ENCODE measurements around the gene CHD8.
"Not testable (repeated sequence)": the region's sequence is repeated elsewhere in the genome, so short reads cannot be mapped to it uniquely, and the experiment has no call there.

The CHD8 gene

DNA sequence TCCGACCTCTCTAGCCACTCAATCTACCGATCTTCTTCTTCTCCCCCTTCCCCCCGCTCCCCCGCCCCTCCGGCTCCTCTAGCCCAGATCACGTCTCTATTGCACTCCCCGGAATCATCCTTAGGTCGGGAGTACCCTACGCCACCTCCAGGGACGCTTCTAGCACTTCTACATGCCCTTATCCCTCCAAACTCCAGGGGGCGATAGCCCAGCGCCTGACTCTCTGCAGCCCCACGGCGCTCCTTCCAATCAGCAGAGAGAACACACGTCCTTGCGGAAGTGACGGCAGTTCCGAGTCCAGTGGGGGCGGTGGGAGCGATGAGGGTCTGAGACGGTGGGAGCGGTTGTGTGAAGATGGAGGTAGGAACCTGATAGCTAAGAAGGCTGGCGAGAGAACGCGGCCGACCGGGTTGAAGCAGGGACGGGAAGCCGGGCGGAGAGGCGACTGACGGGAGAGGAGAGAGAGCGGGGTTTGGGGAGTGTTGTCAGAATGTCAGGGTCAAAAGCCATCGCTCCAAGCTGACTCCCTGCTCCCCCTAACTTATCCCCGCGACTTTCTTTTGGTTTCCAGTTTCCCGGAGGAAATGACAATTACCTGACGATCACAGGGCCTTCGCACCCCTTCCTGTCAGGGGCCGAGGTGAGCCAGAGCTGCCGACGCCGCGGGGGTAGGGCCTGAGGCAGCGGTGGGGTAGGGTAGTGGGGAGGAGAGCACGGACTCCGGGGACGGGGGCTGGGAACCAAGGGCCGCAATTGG, 21.2 kb upstream of the CHD8 start, which contains the start of the genes RAB2B and TOX4:
Gene RAB2B (minus strand): TSS at position 35 of the 757 bp plus-strand sequence. CDS start 87 bp downstream, outside the sequence.
Gene TOX4 (plus strand): TSS at position 271 of the 757 bp plus-strand sequence. CDS start 84 bp downstream, at position 355.
- Histone ChIP-seq H3K9me3 (ENCODE audit: control insufficient read depth, low read length) (no peaks in the 10 kb centered on the region), H3K27ac (ENCODE audit: insufficient read depth, low read depth, low read length, poor library complexity, severe bottlenecking) (peak within 1 kb of the TSS; percentile 63), H3K4me1 (ENCODE audit: control insufficient read depth, insufficient read depth, low read length) (peaks cover 5% of the 10 kb centered on the region), H3K27me3 (ENCODE audit: control insufficient read depth, insufficient read depth, low read length, poor library complexity, severe bottlenecking) (no peaks in the 10 kb centered on the region), H3K4me3 (ENCODE audit: insufficient read depth, low read depth, low read length) (peak within 1 kb of the TSS; percentile 99), H3K36me3 (ENCODE audit: control insufficient read depth, insufficient read depth, low read length) (peaks cover 8% of the 10 kb centered on the region)
- 1% methylated on average over 49 of the region's 49 CpGs for WGBS, 2 experiments

DNA sequence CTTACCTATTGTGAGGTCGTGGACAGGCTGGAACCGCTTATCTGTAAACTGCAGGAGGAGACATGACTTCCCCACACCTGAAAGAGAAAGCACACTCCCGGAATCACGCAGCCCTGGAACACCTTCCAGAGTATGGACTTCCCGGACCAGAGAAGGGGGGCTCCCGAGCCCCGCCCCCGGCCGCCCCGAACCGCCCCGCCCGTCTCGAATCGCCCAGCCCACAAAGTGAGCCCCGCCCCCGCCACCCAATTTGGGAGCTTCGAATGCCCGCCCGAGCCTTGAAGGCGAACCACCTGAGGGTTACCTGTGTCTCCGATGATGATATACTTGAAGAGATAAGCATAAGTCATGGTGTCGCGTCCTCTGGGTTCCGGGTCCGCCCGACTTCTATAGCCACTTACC, 20.6 kb upstream of the CHD8 start:
- Histone ChIP-seq H3K9me3 (ENCODE audit: control insufficient read depth, low read length) (no peaks in the 10 kb centered on the region), H3K4me1 (ENCODE audit: control insufficient read depth, insufficient read depth, low read length) (peaks cover 5% of the 10 kb centered on the region), H3K27ac (ENCODE audit: insufficient read depth, low read depth, low read length, poor library complexity, severe bottlenecking) (no peak overlapping the region), H3K4me3 (ENCODE audit: insufficient read depth, low read depth, low read length) (peak overlapping the region; percentile 99), H3K27me3 (ENCODE audit: control insufficient read depth, insufficient read depth, low read length, poor library complexity, severe bottlenecking) (no peaks in the 10 kb centered on the region), H3K36me3 (ENCODE audit: control insufficient read depth, insufficient read depth, low read length) (peaks cover 8% of the 10 kb centered on the region)
- WGBS, 2 experiments = 0 to 1% methylated on average over 27 of the region's 27 CpGs

DNA sequence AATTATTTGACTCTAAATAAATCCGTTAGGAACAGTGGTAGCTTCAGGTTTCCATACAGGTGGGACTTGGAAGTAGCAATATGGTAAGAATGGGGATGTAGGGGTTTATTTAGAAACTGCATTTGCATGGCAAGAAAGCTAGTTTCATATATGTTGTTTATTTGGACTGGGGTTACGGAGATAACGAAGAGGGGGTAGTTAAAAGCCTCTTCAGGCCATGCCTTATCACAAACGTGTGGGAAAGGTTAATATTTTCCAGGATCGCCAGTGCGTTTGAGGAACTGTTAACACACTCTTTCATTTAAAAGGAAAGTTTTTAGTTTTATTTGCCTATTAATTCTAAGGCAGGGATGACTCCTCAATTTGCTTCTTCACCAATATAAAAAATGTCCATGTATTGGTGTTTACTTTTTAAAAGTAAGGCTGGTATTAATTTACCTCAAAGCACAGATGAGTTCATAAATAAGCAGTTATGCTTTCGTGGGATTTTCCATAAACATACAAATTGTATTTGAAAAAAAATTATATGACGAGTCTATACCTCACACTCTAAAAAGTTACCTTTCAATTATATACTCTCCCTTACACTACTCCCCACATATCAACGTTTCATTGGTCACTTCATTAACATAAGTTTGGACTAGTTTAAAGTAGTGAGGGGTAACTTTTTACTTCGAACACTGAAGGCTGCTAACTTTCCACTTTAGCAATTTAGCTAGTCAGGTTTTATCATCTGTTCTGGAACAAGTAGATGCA, 20.0 kb upstream of the CHD8 start:
- peak overlapping the region; percentile 99 for H3K4me3 ChIP-seq (ENCODE audit: insufficient read depth, low read depth, low read length)
- no peak overlapping the region for H3K27ac ChIP-seq (ENCODE audit: insufficient read depth, low read depth, low read length, poor library complexity, severe bottlenecking)
- WGBS, 2 experiments = 62 to 74% methylated on average over 6 to 9 of the region's 10 CpGs
- peaks cover 8% of the 10 kb centered on the region for H3K36me3 ChIP-seq (ENCODE audit: control insufficient read depth, insufficient read depth, low read length)
- H3K4me1 ChIP-seq (ENCODE audit: control insufficient read depth, insufficient read depth, low read length) = peaks cover 5% of the 10 kb centered on the region
- H3K9me3 ChIP-seq (ENCODE audit: control insufficient read depth, low read length) = no peaks in the 10 kb centered on the region
- no peaks in the 10 kb centered on the region for H3K27me3 ChIP-seq (ENCODE audit: control insufficient read depth, insufficient read depth, low read length, poor library complexity, severe bottlenecking)

DNA sequence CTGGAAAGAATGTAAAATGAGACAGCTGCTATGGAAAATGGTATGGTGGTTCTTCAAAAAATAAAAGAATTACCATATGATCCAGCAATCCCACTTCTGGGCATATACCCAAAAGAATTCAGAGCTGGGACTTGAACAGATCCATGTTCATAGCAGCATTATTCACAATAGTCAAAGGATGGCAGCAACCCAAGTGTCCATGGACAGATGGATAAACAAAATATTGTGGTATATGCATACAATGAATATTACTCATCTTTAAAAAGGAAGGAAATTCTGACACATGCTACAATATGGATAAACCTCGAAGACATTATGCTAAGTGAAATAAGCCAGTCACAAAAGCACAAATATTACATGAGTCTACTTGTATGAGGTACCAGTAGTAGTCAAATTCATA, 11.7 kb upstream of the CHD8 start:
- peaks cover 38% of the 10 kb centered on the region for H3K36me3 ChIP-seq (ENCODE audit: control insufficient read depth, insufficient read depth, low read length)

DNA sequence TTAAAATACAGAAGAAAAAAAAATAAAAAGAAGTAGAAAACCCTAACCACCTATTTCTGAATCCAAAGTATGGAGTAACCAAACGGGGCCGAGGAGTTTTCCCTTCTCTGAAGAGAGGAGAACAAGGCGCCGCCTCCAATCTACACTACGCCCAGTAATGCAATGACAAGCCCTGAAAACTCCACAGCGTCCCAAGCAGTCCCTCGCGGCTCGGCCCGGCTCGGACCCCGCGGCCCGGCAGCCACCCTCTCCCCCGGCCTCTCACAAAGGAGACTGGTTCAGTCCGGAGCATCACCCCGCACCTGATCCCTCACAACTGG, 371 bp downstream of the CHD8 start:
- H3K27me3 ChIP-seq (ENCODE audit: control insufficient read depth, insufficient read depth, low read length, poor library complexity, severe bottlenecking) = no peaks in the 10 kb centered on the region
- 0 to 1% methylated on average over 17 of the region's 17 CpGs for WGBS, 2 experiments
- peak overlapping the region; percentile 91 for H3K27ac ChIP-seq (ENCODE audit: insufficient read depth, low read depth, low read length, poor library complexity, severe bottlenecking)
- peaks cover 7% of the 10 kb centered on the region for H3K4me1 ChIP-seq (ENCODE audit: control insufficient read depth, insufficient read depth, low read length)
- peak overlapping the region; percentile 95 for H3K4me3 ChIP-seq (ENCODE audit: insufficient read depth, low read depth, low read length)
- no peaks in the 10 kb centered on the region for H3K36me3 ChIP-seq (ENCODE audit: control insufficient read depth, insufficient read depth, low read length)
- no peaks in the 10 kb centered on the region for H3K9me3 ChIP-seq (ENCODE audit: control insufficient read depth, low read length)

More for the DNA sequence above, 11.7 kb upstream of the CHD8 start:
- Histone ChIP-seq H3K4me1 (ENCODE audit: control insufficient read depth, insufficient read depth, low read length) (no peaks in the 10 kb centered on the region), H3K4me3 (ENCODE audit: insufficient read depth, low read depth, low read length) (no peak overlapping the region), H3K27me3 (ENCODE audit: control insufficient read depth, insufficient read depth, low read length, poor library complexity, severe bottlenecking) (no peaks in the 10 kb centered on the region), H3K27ac (ENCODE audit: insufficient read depth, low read depth, low read length, poor library complexity, severe bottlenecking) (no peak overlapping the region), H3K9me3 (ENCODE audit: control insufficient read depth, low read length) (no peaks in the 10 kb centered on the region)
- WGBS, 2 experiments = 92 to 100% methylated on average over 1 of the region's 1 CpG

DNA sequence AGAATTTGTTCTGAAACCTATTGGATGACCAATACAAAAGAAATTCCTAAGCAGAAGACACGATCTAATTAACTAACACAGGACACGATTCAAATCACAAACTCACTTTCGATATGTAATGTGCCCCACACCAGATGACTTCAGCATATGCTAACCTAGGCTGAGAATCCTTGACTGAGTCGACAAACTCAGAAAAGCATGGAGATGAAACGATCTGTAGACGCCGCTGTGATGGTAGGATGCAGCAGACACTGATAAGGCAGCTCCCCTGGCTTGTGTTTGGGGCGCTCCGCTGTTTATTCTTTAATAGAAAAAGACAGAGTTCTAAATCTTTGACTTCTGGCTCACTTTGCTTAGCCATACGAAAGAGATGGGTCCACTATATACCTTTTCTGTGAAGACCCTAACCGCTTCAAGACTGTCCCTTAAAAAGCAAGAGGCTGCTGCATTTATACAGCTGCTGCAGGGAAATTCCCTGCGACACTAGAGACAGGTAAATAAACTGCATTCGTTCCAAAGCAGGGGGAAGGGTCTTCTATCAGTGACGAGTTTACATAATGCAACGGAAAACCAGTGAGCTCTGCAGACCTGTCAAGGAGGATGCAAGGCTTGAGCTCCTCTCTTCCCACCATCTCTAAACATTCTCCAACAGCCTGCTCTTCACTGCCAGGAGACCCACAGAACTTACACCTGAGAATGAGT, 929 bp downstream of the CHD8 start:
- H3K36me3 ChIP-seq (ENCODE audit: control insufficient read depth, insufficient read depth, low read length) = no peaks in the 10 kb centered on the region
- H3K4me1 ChIP-seq (ENCODE audit: control insufficient read depth, insufficient read depth, low read length) = peaks cover 7% of the 10 kb centered on the region
- H3K9me3 ChIP-seq (ENCODE audit: control insufficient read depth, low read length) = no peaks in the 10 kb centered on the region
- 46 to 52% methylated on average over 15 of the region's 15 CpGs for WGBS, 2 experiments
- H3K4me3 ChIP-seq (ENCODE audit: insufficient read depth, low read depth, low read length) = peak overlapping the region; percentile 95
- H3K27ac ChIP-seq (ENCODE audit: insufficient read depth, low read depth, low read length, poor library complexity, severe bottlenecking) = no peak overlapping the region
- H3K27me3 ChIP-seq (ENCODE audit: control insufficient read depth, insufficient read depth, low read length, poor library complexity, severe bottlenecking) = no peaks in the 10 kb centered on the region

DNA sequence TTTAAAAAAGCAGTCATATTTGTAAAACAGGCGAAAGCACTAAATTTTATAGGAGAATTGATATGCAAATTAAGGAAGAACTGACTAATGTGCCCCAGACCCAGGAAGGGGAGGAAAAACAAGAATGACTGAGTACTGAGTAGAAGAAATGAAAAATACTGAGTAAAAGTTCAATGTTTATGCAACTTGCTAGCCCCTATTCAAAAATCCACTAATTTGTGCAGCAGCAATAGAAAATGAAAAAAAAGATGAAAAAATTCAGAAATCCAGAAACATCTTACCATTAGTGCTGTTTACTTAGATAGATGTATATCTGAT, 6.1 kb downstream of the CHD8 start:
- 97 to 100% methylated on average over 1 of the region's 1 CpG for WGBS, 2 experiments
- Histone ChIP-seq H3K4me3 (ENCODE audit: insufficient read depth, low read depth, low read length) (no peak overlapping the region), H3K27me3 (ENCODE audit: control insufficient read depth, insufficient read depth, low read length, poor library complexity, severe bottlenecking) (no peaks in the 10 kb centered on the region), H3K36me3 (ENCODE audit: control insufficient read depth, insufficient read depth, low read length) (no peaks in the 10 kb centered on the region), H3K9me3 (ENCODE audit: control insufficient read depth, low read length) (no peaks in the 10 kb centered on the region), H3K4me1 (ENCODE audit: control insufficient read depth, insufficient read depth, low read length) (peaks cover 6% of the 10 kb centered on the region), H3K27ac (ENCODE audit: insufficient read depth, low read depth, low read length, poor library complexity, severe bottlenecking) (no peak overlapping the region)

DNA sequence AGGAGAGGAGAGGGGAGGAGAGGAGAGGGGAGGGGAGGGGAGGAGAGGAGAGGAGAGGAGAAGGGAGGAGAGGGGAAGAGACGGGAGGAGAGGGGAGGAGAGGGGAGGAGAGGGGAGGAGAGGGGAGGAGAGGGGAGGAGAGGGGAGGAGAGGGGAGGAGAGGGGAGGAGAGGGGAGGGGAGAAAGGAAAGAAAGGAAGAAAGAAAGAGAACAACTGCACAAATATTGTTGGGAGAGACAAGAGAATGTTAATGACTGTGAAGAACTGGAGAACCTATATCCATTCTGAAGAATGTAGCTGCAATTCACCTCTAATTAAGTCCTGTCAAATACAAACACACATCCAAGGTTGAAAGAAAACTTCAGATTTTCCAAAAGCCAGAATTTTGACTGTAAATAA, 13.3 kb downstream of the CHD8 start:
- 76 to 86% methylated on average over 1 of the region's 1 CpG for WGBS, 2 experiments
- not testable (repeated sequence) for H3K36me3 ChIP-seq (ENCODE audit: control insufficient read depth, insufficient read depth, low read length); H3K4me1 ChIP-seq (ENCODE audit: control insufficient read depth, insufficient read depth, low read length)

DNA sequence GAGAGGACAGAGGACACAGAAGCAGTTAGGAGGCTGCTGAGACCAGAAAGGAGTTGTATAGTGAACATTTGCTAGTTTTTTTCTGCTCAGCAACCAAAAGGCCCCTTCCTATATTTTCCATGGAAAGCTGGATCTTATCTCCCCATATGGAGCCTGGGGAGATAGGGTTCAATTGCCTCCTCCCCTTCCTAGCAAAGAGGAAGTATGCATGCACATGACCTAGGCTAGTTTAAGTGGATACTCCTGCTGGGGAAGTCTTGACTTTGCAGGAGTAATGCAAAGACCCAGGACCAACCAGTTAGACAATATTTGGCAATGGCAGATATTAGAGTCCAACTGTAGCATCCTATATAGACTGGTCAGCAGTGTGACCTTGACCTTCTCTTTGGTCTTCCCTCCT, 15.1 kb downstream of the CHD8 start:
- Histone ChIP-seq H3K9me3 (ENCODE audit: control insufficient read depth, low read length) (no peaks in the 10 kb centered on the region), H3K27ac (ENCODE audit: insufficient read depth, low read depth, low read length, poor library complexity, severe bottlenecking) (no peak overlapping the region), H3K27me3 (ENCODE audit: control insufficient read depth, insufficient read depth, low read length, poor library complexity, severe bottlenecking) (no peaks in the 10 kb centered on the region), H3K4me1 (ENCODE audit: control insufficient read depth, insufficient read depth, low read length) (no peaks in the 10 kb centered on the region), H3K36me3 (ENCODE audit: control insufficient read depth, insufficient read depth, low read length) (no peaks in the 10 kb centered on the region), H3K4me3 (ENCODE audit: insufficient read depth, low read depth, low read length) (no peak overlapping the region)

More for the DNA sequence above, 13.3 kb downstream of the CHD8 start:
- not testable (repeated sequence) for H3K9me3 ChIP-seq (ENCODE audit: control insufficient read depth, low read length); H3K4me3 ChIP-seq (ENCODE audit: insufficient read depth, low read depth, low read length); H3K27ac ChIP-seq (ENCODE audit: insufficient read depth, low read depth, low read length, poor library complexity, severe bottlenecking); H3K27me3 ChIP-seq (ENCODE audit: control insufficient read depth, insufficient read depth, low read length, poor library complexity, severe bottlenecking)
